GM12874 (cell line): Measurements from ENCODE around the gene FRY.

Experiments used
- CTCF ChIP-seq: IDR thresholded peaks from 2 replicates; pipeline ENCODE4 v1.5.1; 2011; ENCODE audit warnings: low read depth, mild to moderate bottlenecking, control low read depth, low read length, moderate library complexity; ENCODE audit not compliant: insufficient read depth

Gene FRY

GRCh38 chr13:32029684-32030083 is 1.9 kb upstream of the FRY start:
- no peak for TF ChIP-seq CTCF

- no peak for TF ChIP-seq CTCF
These were observed 319 bp downstream of the FRY start for GRCh38 chr13:32031815-32032370.

GRCh38 chr13:32032759-32033158 is 1.2 kb downstream of the FRY start:
- no peak for TF ChIP-seq CTCF

GRCh38 chr13:32033744-32034143 is 2.2 kb downstream of the FRY start:
- TF ChIP-seq CTCF: no peak

GRCh38 chr13:32035716-32036115 is 4.1 kb downstream of the FRY start:
- no peak for TF ChIP-seq CTCF

- no peak for TF ChIP-seq CTCF
These were observed 4.6 kb downstream of the FRY start for GRCh38 chr13:32036126-32036695.

- no peak for TF ChIP-seq CTCF
These were observed 5.2 kb downstream of the FRY start for GRCh38 chr13:32036757-32037156.
